GM18861 (cell line): Measurements from ENCODE around the gene CREBRF.
"Not testable (repeated sequence)": the region's sequence is repeated elsewhere in the genome, so short reads cannot be mapped to it uniquely, and the experiment has no call there.

Experiments
- ATAC-seq: cut with Tn5 transposase; IDR thresholded peaks from one replicate; pipeline ENCODE4 v1.9.1; 2021; ENCODE audit not compliant: unreplicated experiment

The CREBRF gene

GRCh38 chr5:173075970-173076369, 19.8 kb downstream of the CREBRF start:
- no peak for ATAC-seq

GRCh38 chr5:173076471-173076870, 20.3 kb downstream of the CREBRF start:
- not testable (repeated sequence) for ATAC-seq

GRCh38 chr5:173078878-173079277, 22.7 kb downstream of the CREBRF start:
- ATAC-seq = no peak

- ATAC-seq = no peak
Observed at GRCh38 chr5:173089581-173089980, 33.4 kb downstream of the CREBRF start.

- no peak for ATAC-seq
Observed at GRCh38 chr5:173090639-173091038, 34.5 kb downstream of the CREBRF start.

GRCh38 chr5:173091981-173092380, 35.8 kb downstream of the CREBRF start:
- ATAC-seq = no peak

GRCh38 chr5:173093606-173094005, 37.5 kb downstream of the CREBRF start:
- no peak for ATAC-seq

- ATAC-seq = no peak
Observed at GRCh38 chr5:173094012-173094661, 38.0 kb downstream of the CREBRF start.

GRCh38 chr5:173098787-173099186, 42.6 kb downstream of the CREBRF start:
- ATAC-seq = no peak

GRCh38 chr5:173099461-173099860, 43.3 kb downstream of the CREBRF start:
- ATAC-seq = no peak

GRCh38 chr5:173101245-173101644, 45.1 kb downstream of the CREBRF start:
- ATAC-seq = no peak

- no peak for ATAC-seq
Observed at GRCh38 chr5:173103411-173103810, 47.3 kb downstream of the CREBRF start.

GRCh38 chr5:173108914-173109313, 52.8 kb downstream of the CREBRF start:
- ATAC-seq = no peak

- no peak for ATAC-seq
Observed at GRCh38 chr5:173114536-173114935, 58.4 kb downstream of the CREBRF start.

- ATAC-seq = no peak
Observed at GRCh38 chr5:173119719-173120118, 63.6 kb downstream of the CREBRF start.

GRCh38 chr5:173123416-173123815, 67.3 kb downstream of the CREBRF start:
- ATAC-seq = no peak

GRCh38 chr5:173132166-173132565, 76.0 kb downstream of the CREBRF start:
- ATAC-seq = not testable (repeated sequence)

GRCh38 chr5:173138707-173139106, 82.6 kb downstream of the CREBRF start:
- ATAC-seq = no peak

GRCh38 chr5:173139631-173140030, 83.5 kb downstream of the CREBRF start:
- ATAC-seq = no peak

GRCh38 chr5:173140769-173141168, 84.6 kb downstream of the CREBRF start:
- ATAC-seq = no peak

- ATAC-seq = no peak
Observed at GRCh38 chr5:173143567-173143966, 87.4 kb downstream of the CREBRF start.

GRCh38 chr5:173144200-173145176, 88.3 kb downstream of the CREBRF start, which contains the start of gene BNIP1:
TSS of gene BNIP1 (plus strand) at chr5:173144531. CDS start at chr5:173144546, 15 bp downstream.
- ATAC-seq = peak; percentile 75
